ENCODE data around the gene ZFP1.

GRCh38 chr16:75127713-75128415, 20.5 kb upstream of the ZFP1 start:
- TF ChIP-seq SNAI2 (CRISPR knock-in tag; IDR thresholded peaks at IDR 0.05) = no peak
- TF ChIP-seq ZFP30 (CRISPR knock-in tag; IDR thresholded peaks at IDR 0.05) = no peak
- no peak for TF ChIP-seq PATZ1 (CRISPR knock-in tag; IDR thresholded peaks at IDR 0.05; ENCODE audit: borderline replicate concordance)
- no peak for TF ChIP-seq CSDC2 (CRISPR knock-in tag; IDR thresholded peaks at IDR 0.05)
- TF ChIP-seq POU6F1 (CRISPR knock-in tag; IDR thresholded peaks at IDR 0.05; ENCODE audit: borderline replicate concordance, low read depth) = no peak
- no peak for TF ChIP-seq CREB5 (CRISPR knock-in tag; IDR thresholded peaks at IDR 0.05; ENCODE audit: low read depth)
- TF ChIP-seq RARB (CRISPR knock-in tag; IDR thresholded peaks at IDR 0.05) = no peak
- TF ChIP-seq ARNTL (CRISPR knock-in tag; IDR thresholded peaks at IDR 0.05; ENCODE audit: borderline replicate concordance, low read depth) = no peak
- TF ChIP-seq ZFP3 (CRISPR knock-in tag; IDR thresholded peaks at IDR 0.05) = no peak
- TF ChIP-seq ISL1 (CRISPR knock-in tag; IDR thresholded peaks at IDR 0.05) = no peak
- TF ChIP-seq ZNF8 (CRISPR knock-in tag; IDR thresholded peaks at IDR 0.05) = no peak
- no peak for TF ChIP-seq ZNF70 (CRISPR knock-in tag; IDR thresholded peaks at IDR 0.05)
- TF ChIP-seq ZNF565 (CRISPR knock-in tag; conservative IDR thresholded peaks at IDR 0.05; ENCODE audit: low read depth) = no peak
